H1 (cell line): ENCODE data around the gene TMEM131L. TPM values are rescaled to one million over a fixed set of nuclear protein-coding genes. Genes with fewer than 3 reads are reported as not detected.

Experiments
- BCL11A ChIP-seq, 2 experiments: IDR thresholded peaks; one replicate each; pipeline ENCODE4 v1.6.1; 2011; ENCODE audit warnings: low read depth in 2 of 2, low read length in 2 of 2, mild to moderate bottlenecking in 2 of 2
- NRF1 ChIP-seq: IDR thresholded peaks from 2 replicates; pipeline ENCODE4 v1.6.1; 2011; ENCODE audit warnings: mild to moderate bottlenecking, low read depth, low read length, improper control_type of control experiment
- RXRA ChIP-seq: IDR thresholded peaks from 2 replicates; pipeline ENCODE4 v1.6.1; 2011; ENCODE audit warnings: low read depth, mild to moderate bottlenecking, low read length, moderate library complexity; ENCODE audit not compliant: insufficient read depth
- polyA plus RNA-seq, 7 experiments: library from polyadenylated mRNA; depleted of rRNA in 3 of 7; stranded (reverse) in 5 of 7; unstranded in 2 of 7; fragments of >200 nt in 5 of 7; fragments of 200-250 nt in 2 of 7; gene quantifications; 1 replicate in 5 of 7; 2 replicates in 1 of 7; 4 replicates in 1 of 7; pipeline versions ENCODE4 v1.2.1 to v1.2.3, GENCODE V29; 2011 to 2013; ENCODE audit warnings: missing spikeins in 2 of 7, mixed read lengths in 2 of 7
- total RNA-seq: library from RNA; stranded (reverse); fragmentation: NEBNext Ultra II Directional; extraction: Animal tissue kit (Norgen Biotek cat#: 25700); gene quantifications from 2 replicates; pipeline ENCODE4 v1.2.1, GENCODE V29; 2021
- TF ChIP-seq, protein P1 (sequence below): fragments of 300-600 bp; sonication (generic); IDR thresholded peaks from 2 replicates; pipeline ENCODE4 v1.7.1; 2012; ENCODE audit warnings: low read length, moderate library complexity, mild to moderate bottlenecking, inconsistent platforms; ENCODE audit not compliant: insufficient replicate concordance

The TMEM131L gene
- total and polyA plus RNA-seq, 2 of the 8 experiments (the other 6 are each of a cell fraction or from before 2014, with no cell fraction given): 14.3 to 26.1 TPM

GRCh38 chr4:153573221-153573620 is 107.1 kb downstream of the TMEM131L start (continued):
- TF ChIP-seq, protein P1, sequence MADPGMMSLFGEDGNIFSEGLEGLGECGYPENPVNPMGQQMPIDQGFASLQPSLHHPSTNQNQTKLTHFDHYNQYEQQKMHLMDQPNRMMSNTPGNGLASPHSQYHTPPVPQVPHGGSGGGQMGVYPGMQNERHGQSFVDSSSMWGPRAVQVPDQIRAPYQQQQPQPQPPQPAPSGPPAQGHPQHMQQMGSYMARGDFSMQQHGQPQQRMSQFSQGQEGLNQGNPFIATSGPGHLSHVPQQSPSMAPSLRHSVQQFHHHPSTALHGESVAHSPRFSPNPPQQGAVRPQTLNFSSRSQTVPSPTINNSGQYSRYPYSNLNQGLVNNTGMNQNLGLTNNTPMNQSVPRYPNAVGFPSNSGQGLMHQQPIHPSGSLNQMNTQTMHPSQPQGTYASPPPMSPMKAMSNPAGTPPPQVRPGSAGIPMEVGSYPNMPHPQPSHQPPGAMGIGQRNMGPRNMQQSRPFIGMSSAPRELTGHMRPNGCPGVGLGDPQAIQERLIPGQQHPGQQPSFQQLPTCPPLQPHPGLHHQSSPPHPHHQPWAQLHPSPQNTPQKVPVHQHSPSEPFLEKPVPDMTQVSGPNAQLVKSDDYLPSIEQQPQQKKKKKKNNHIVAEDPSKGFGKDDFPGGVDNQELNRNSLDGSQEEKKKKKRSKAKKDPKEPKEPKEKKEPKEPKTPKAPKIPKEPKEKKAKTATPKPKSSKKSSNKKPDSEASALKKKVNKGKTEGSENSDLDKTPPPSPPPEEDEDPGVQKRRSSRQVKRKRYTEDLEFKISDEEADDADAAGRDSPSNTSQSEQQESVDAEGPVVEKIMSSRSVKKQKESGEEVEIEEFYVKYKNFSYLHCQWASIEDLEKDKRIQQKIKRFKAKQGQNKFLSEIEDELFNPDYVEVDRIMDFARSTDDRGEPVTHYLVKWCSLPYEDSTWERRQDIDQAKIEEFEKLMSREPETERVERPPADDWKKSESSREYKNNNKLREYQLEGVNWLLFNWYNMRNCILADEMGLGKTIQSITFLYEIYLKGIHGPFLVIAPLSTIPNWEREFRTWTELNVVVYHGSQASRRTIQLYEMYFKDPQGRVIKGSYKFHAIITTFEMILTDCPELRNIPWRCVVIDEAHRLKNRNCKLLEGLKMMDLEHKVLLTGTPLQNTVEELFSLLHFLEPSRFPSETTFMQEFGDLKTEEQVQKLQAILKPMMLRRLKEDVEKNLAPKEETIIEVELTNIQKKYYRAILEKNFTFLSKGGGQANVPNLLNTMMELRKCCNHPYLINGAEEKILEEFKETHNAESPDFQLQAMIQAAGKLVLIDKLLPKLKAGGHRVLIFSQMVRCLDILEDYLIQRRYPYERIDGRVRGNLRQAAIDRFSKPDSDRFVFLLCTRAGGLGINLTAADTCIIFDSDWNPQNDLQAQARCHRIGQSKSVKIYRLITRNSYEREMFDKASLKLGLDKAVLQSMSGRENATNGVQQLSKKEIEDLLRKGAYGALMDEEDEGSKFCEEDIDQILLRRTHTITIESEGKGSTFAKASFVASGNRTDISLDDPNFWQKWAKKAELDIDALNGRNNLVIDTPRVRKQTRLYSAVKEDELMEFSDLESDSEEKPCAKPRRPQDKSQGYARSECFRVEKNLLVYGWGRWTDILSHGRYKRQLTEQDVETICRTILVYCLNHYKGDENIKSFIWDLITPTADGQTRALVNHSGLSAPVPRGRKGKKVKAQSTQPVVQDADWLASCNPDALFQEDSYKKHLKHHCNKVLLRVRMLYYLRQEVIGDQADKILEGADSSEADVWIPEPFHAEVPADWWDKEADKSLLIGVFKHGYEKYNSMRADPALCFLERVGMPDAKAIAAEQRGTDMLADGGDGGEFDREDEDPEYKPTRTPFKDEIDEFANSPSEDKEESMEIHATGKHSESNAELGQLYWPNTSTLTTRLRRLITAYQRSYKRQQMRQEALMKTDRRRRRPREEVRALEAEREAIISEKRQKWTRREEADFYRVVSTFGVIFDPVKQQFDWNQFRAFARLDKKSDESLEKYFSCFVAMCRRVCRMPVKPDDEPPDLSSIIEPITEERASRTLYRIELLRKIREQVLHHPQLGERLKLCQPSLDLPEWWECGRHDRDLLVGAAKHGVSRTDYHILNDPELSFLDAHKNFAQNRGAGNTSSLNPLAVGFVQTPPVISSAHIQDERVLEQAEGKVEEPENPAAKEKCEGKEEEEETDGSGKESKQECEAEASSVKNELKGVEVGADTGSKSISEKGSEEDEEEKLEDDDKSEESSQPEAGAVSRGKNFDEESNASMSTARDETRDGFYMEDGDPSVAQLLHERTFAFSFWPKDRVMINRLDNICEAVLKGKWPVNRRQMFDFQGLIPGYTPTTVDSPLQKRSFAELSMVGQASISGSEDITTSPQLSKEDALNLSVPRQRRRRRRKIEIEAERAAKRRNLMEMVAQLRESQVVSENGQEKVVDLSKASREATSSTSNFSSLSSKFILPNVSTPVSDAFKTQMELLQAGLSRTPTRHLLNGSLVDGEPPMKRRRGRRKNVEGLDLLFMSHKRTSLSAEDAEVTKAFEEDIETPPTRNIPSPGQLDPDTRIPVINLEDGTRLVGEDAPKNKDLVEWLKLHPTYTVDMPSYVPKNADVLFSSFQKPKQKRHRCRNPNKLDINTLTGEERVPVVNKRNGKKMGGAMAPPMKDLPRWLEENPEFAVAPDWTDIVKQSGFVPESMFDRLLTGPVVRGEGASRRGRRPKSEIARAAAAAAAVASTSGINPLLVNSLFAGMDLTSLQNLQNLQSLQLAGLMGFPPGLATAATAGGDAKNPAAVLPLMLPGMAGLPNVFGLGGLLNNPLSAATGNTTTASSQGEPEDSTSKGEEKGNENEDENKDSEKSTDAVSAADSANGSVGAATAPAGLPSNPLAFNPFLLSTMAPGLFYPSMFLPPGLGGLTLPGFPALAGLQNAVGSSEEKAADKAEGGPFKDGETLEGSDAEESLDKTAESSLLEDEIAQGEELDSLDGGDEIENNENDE: no peak
- no peak for TF ChIP-seq NRF1
- TF ChIP-seq RXRA: no peak
- TF ChIP-seq BCL11A (IDR thresholded peaks at IDR 0.05; ENCODE audit: low read depth in 2 of 2, low read length in 2 of 2): no peak
